Endothelial cell of umbilical vein (primary cell): Measurements from ENCODE around the gene PRKCQ. TPM values are rescaled to one million over a fixed set of nuclear protein-coding genes. Genes with fewer than 3 reads are reported as not detected.

ENCODE experiments used
- BruUV-seq: library from RNA; stranded (reverse); fragments of 400-500 nt; replicated peaks from 2 replicates; lab custom pipeline; 2021; lab: Mats Ljungman, UMichigan
- CTCF ChIA-PET: fragments of 300-600, 350-600 bp; sonication (Branson Sonifier 250); formaldehyde crosslinking; loops from one replicate; lab custom pipeline; 2021; ENCODE audit warnings: antibody characterized with exemption, inconsistent platforms; lab: Charles Lee
- POLR2A ChIA-PET: fragments of 300-600, 350-600 bp; sonication (Branson Sonifier 250); formaldehyde crosslinking; loops from one replicate; lab custom pipeline; 2021; ENCODE audit warnings: antibody characterized with exemption, inconsistent platforms; lab: Charles Lee
- DNase-seq: peaks from one replicate; pipeline ENCODE4 v3.0.0-alpha.2; 2011; ENCODE audit warnings: low read depth, low spot score
- FAIRE-seq: peaks from 2 replicates; lab custom pipeline; 2011; peaks lifted over from hg19 to GRCh38; lab: Jason Lieb, UNC
- H2AFZ ChIP-seq: 2 replicates; pipeline ENCODE4 v1.6.0; 2012; ENCODE audit warnings: low read depth, low read length, control low read depth, inconsistent platforms
- H3K27ac ChIP-seq: 2 replicates; pipeline ENCODE4 v1.5.1; 2011; ENCODE audit warnings: low read depth, mild to moderate bottlenecking, control low read depth, low read length, moderate library complexity; ENCODE audit not compliant: insufficient read depth
- H3K27me3 ChIP-seq, 2 experiments: 2 replicates each; pipeline versions ENCODE4 v1.6.0 to v1.6.1; 2011; ENCODE audit warnings: low read length in 2 of 2, mixed read lengths in 1 of 2; ENCODE audit not compliant: control insufficient read depth in 2 of 2, insufficient read depth in 2 of 2
- H3K36me3 ChIP-seq, 2 experiments: 2 replicates in 1 of 2; 3 replicates in 1 of 2; pipeline ENCODE4 v1.5.1; 2011; ENCODE audit warnings: low read length in 2 of 2, mild to moderate bottlenecking in 1 of 2, moderate library complexity in 1 of 2; ENCODE audit not compliant: control insufficient read depth in 2 of 2, insufficient read depth in 2 of 2; ENCODE audit errors: extremely low read depth in 1 of 2
- H3K4me1 ChIP-seq: 3 replicates; pipeline ENCODE4 v1.5.1; 2011; ENCODE audit warnings: mild to moderate bottlenecking, low read length; ENCODE audit not compliant: control insufficient read depth, insufficient read depth; ENCODE audit errors: extremely low read depth
- H3K4me2 ChIP-seq: 2 replicates; pipeline ENCODE4 v1.6.1; 2011; ENCODE audit warnings: low read length, control low read depth, mixed read lengths; ENCODE audit not compliant: insufficient read depth
- H3K4me3 ChIP-seq, 3 experiments: fragments of 200-600 bp in 1 of 3; sonication (generic), shearing (Covaris generic) in 1 of 3; replicated peaks in 1 of 3; 2 replicates each; pipeline ENCODE4 v1.5.1; 2011 to 2016; ENCODE audit warnings: control low read depth in 3 of 3, low read length in 3 of 3, mild to moderate bottlenecking in 2 of 3, inconsistent platforms in 1 of 3, low read depth in 1 of 3, moderate library complexity in 1 of 3; ENCODE audit not compliant: insufficient read depth in 1 of 3
- H3K79me2 ChIP-seq: 2 replicates; pipeline ENCODE4 v1.6.0; 2012; ENCODE audit warnings: low read length, inconsistent platforms; ENCODE audit not compliant: control insufficient read depth, insufficient read depth
- H3K9ac ChIP-seq: replicated peaks from 2 replicates; pipeline ENCODE3; 2011; ENCODE audit warnings: low read length, control low read depth; ENCODE audit not compliant: insufficient read depth; ENCODE audit errors: extremely low read depth
- H3K9me1 ChIP-seq: replicated peaks from 3 replicates; pipeline ENCODE4 v1.6.0; 2011; ENCODE audit warnings: mild to moderate bottlenecking, low read length; ENCODE audit not compliant: control insufficient read depth, insufficient read depth; ENCODE audit errors: extremely low read depth
- H3K9me3 ChIP-seq: replicated peaks from 2 replicates; pipeline ENCODE4 v1.5.1; 2012; ENCODE audit warnings: low read length, inconsistent platforms; ENCODE audit not compliant: control insufficient read depth, insufficient read depth
- H4K20me1 ChIP-seq: replicated peaks from 2 replicates; pipeline ENCODE3; 2011; ENCODE audit warnings: mild to moderate bottlenecking, low read length; ENCODE audit not compliant: control insufficient read depth, insufficient read depth; ENCODE audit errors: extremely low read depth
- CTCF ChIP-seq, 2 donors: IDR thresholded peaks; 1 replicate in 1 of 2; 2 replicates in 1 of 2; pipeline ENCODE4 v1.5.1; 2011; ENCODE audit warnings: low read length in 2 of 2, mild to moderate bottlenecking in 2 of 2, moderate library complexity in 2 of 2, control low read depth in 1 of 2, inconsistent platforms in 1 of 2, low read depth in 1 of 2; ENCODE audit not compliant: insufficient read depth in 1 of 2; ENCODE audit errors: extremely low read depth in 1 of 2
- EZH2 ChIP-seq: IDR thresholded peaks from 2 replicates; pipeline ENCODE4 v1.6.1; 2012; ENCODE audit warnings: borderline replicate concordance, low read depth, mild to moderate bottlenecking, moderate library complexity, low read length, inconsistent platforms; ENCODE audit not compliant: severe bottlenecking
- FOS ChIP-seq: IDR thresholded peaks from 2 replicates; pipeline ENCODE4 v1.6.1; 2011; ENCODE audit warnings: mild to moderate bottlenecking, low read length, moderate library complexity, borderline replicate concordance; ENCODE audit not compliant: insufficient read depth
- GATA2 ChIP-seq: IDR thresholded peaks from 2 replicates; pipeline ENCODE4 v1.7.0; 2011; ENCODE audit warnings: low read depth, mild to moderate bottlenecking, moderate library complexity, mixed read lengths, low read length; ENCODE audit not compliant: insufficient read length, insufficient read depth
- JUN ChIP-seq: IDR thresholded peaks from 2 replicates; pipeline ENCODE4 v1.6.1; 2011; ENCODE audit warnings: borderline replicate concordance, low read depth; ENCODE audit not compliant: insufficient read length, insufficient read depth
- MAX ChIP-seq: IDR thresholded peaks from 2 replicates; pipeline ENCODE4 v1.6.1; 2011; ENCODE audit not compliant: insufficient read depth, insufficient read length
- MYC ChIP-seq: IDR thresholded peaks from one replicate; pipeline ENCODE4 v1.6.1; 2011; ENCODE audit warnings: mild to moderate bottlenecking, low read depth, low read length
- POLR2A ChIP-seq: IDR thresholded peaks from 2 replicates; pipeline ENCODE4 v1.6.1; 2012; ENCODE audit warnings: low read depth, mild to moderate bottlenecking, control low read depth, low read length
- POLR2AphosphoS5 ChIP-seq: IDR thresholded peaks from 2 replicates; pipeline ENCODE4 v1.6.1; 2012; ENCODE audit warnings: low read depth, mild to moderate bottlenecking, control low read depth, low read length, moderate library complexity; ENCODE audit not compliant: insufficient read depth
- dilution Hi-C: fragments of 300-500 bp; cut with MboI; formaldehyde crosslinking; loops from one replicate; pipeline ENCODE4 v1.15.0; 2019; ENCODE audit warnings: low sequenced_read_pairs; ENCODE audit not compliant: extremely low pct_ligation_motif_present
- intact Hi-C: fragments of 100-400 bp; cut with micrococcal nuclease; formaldehyde crosslinking; loops from one replicate; pipeline ENCODE4 v1.10.0; 2022
- polyA plus RNA-seq, 4 experiments: library from polyadenylated mRNA; depleted of rRNA in 3 of 4; stranded (reverse) in 3 of 4; unstranded in 1 of 4; fragments of >200 nt; gene quantifications; 2 replicates each; pipeline versions ENCODE4 v1.2.1 to v1.2.3, GENCODE V29; 2011 to 2012; ENCODE audit warnings: missing spikeins in 1 of 4
- total RNA-seq: library from RNA; stranded (reverse); gene quantifications from 2 replicates; pipeline ENCODE4 v1.2.3, GENCODE V29; 2021

The PRKCQ gene
- total and polyA plus RNA-seq, 2 donors (not counting 3 experiments of a cell fraction or from before 2014, with no cell fraction given), result 0.32 to 0.55 TPM

GRCh38 chr10:6624392-6624791 lies 44.3 kb upstream of the PRKCQ start:
- Histone ChIP-seq H3K4me1 (no peaks in the 10 kb centered on the region), H3K4me3 (no peak overlapping the region), H2AFZ (no peak overlapping the region), H3K36me3 (no peaks in the 10 kb centered on the region), H3K4me2 (no peak overlapping the region), H3K27ac (no peak overlapping the region), H4K20me1 (no peaks in the 10 kb centered on the region), H3K9me1 (no peaks in the 10 kb centered on the region), H3K9me3 (no peaks in the 10 kb centered on the region), H3K27me3 (peaks cover 0 to 3% of the 10 kb centered on the region in 2 experiments), H3K9ac (no peak overlapping the region), H3K79me2 (no peaks in the 10 kb centered on the region)
- dilution Hi-C loops, result no loop called here
- DNase-seq (no peak), FAIRE-seq (no peak)
- ChIA-PET CTCF (no interaction called here), POLR2A (no interaction called here)
- BruUV-seq, result no TSS peak
- intact Hi-C loops, result no loop called here
- no peak for TF ChIP-seq CTCF (IDR thresholded peaks at IDR 0.05; ENCODE audit: extremely low read depth in 1 of 2, insufficient read depth in 1 of 2, low read depth in 1 of 2, low read length in 2 of 2)
- no peak for TF ChIP-seq JUN
- TF ChIP-seq FOS, result no peak
- no peak for TF ChIP-seq GATA2
- TF ChIP-seq EZH2, result no peak
- TF ChIP-seq MYC, result no peak
- TF ChIP-seq POLR2A, result no peak
- TF ChIP-seq MAX, result no peak
- TF ChIP-seq POLR2AphosphoS5, result no peak
